CD4-positive, alpha-beta T cell treated with Interleukin-17A for 1 hour (primary cell): Measurements from ENCODE around the gene CYTH3.
A peak's percentile ranks its signal among the peaks of the same experiment; 100 is the strongest.

ENCODE experiments used
- DNase-seq: peaks from one replicate; pipeline ENCODE4 v3.0.0-alpha.2; 2020

The CYTH3 gene

GRCh38 chr7:6146666-6147065, 125.8 kb downstream of the CYTH3 start:
- DNase-seq, result no peak

GRCh38 chr7:6143997-6144396, 128.4 kb downstream of the CYTH3 start:
- no peak for DNase-seq

GRCh38 chr7:6142871-6143380, 129.5 kb downstream of the CYTH3 start:
- no peak for DNase-seq

GRCh38 chr7:6139189-6139996, 133.0 kb downstream of the CYTH3 start:
- no peak for DNase-seq

- no peak for DNase-seq
Measured at GRCh38 chr7:6136475-6136874, 135.9 kb downstream of the CYTH3 start.

- no peak for DNase-seq
Measured at GRCh38 chr7:6133249-6133648, 139.2 kb downstream of the CYTH3 start.

GRCh38 chr7:6130007-6130587, 142.3 kb downstream of the CYTH3 start:
- no peak for DNase-seq

GRCh38 chr7:6128205-6128604, 144.2 kb downstream of the CYTH3 start:
- no peak for DNase-seq

- no peak for DNase-seq
Measured at GRCh38 chr7:6127110-6127490, 145.3 kb downstream of the CYTH3 start.

GRCh38 chr7:6123843-6124242, 148.6 kb downstream of the CYTH3 start:
- no peak for DNase-seq

GRCh38 chr7:6121141-6121540, 151.3 kb downstream of the CYTH3 start:
- no peak for DNase-seq

- peak; percentile 5 for DNase-seq
Measured at GRCh38 chr7:6117533-6117932, 154.9 kb downstream of the CYTH3 start.

- DNase-seq, result no peak
Measured at GRCh38 chr7:6116211-6116610, 156.2 kb downstream of the CYTH3 start.
